Measurements from ENCODE around the gene SLC4A2.

The SLC4A2 gene

DNA sequence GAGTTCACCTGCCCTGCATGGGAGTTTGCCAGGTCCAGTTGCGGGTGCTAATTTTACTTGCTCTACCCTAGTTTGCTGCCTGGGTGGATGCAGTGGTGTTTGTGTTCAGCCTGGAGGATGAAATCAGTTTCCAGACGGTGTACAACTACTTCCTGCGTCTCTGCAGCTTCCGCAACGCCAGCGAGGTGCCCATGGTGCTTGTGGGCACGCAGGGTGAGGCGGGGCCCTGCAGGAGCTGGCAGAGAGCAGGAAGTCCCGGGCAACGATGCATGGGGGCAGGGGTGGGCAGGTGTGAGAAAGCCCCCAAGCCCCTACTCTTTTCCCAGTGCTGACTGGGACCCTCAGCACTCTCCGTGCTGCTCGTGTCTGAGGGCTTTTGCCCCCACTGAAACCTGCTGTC, 58.2 kb downstream of the SLC4A2 start:
- DNase-seq, result peak; percentile 20

DNA sequence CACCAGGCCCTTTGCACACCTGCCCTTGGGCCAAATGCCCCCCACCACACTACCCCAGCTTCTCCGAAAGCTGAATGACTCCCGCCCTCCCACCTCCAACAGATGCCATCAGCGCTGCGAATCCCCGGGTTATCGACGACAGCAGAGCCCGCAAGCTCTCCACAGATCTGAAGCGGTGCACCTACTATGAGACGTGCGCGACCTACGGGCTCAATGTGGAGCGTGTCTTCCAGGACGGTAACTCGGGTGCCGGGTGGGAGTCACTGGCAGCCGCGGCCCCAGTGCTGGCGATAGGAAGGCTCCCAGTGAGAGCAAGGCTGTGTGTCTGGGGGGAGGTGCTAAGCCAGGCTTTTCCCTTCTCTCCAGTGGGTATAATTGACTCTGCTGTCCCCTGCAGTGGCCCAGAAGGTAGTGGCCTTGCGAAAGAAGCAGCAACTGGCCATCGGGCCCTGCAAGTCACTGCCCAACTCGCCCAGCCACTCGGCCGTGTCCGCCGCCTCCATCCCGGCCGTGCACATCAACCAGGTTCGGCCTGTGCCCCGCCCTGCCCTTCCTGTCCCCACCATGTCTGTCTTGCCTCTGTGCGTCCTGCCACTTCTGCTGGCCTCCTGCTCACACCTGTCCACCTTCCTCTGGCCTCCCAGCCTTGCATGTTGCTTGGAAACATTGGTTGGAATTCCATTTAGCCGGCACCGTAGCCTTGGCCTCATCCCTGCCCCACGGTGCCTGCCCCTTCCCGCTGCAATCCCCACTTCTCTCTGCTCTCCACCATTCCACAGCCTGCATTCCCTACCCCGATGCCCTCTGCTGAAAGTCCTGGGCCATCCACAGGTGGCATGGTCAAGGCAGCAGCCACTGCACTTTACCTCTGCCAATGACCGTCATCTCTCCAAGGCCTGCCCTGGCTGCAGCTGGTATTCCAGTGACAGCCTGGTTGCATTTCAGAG, 59.0 kb downstream of the SLC4A2 start:
- DNase-seq, result no peak

DNA sequence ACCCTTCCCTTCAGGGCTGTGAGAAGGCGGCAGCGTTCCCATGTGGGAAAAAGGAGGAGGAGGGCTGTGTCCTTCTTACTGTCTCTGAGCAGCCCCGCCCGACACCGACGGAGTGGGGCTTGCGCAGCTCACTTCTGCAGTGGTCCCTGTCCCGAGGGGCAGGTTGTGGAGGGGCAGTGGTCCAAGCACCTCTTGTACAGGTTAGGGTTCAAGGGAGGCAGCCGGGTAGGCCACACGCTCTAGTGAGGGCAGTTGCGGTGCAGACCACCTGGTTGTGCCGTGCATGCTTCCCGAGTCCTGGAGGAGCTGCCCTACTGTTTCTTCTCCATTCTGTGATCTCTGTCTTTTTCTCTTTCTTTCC, 59.6 kb downstream of the SLC4A2 start:
- no peak for DNase-seq

DNA sequence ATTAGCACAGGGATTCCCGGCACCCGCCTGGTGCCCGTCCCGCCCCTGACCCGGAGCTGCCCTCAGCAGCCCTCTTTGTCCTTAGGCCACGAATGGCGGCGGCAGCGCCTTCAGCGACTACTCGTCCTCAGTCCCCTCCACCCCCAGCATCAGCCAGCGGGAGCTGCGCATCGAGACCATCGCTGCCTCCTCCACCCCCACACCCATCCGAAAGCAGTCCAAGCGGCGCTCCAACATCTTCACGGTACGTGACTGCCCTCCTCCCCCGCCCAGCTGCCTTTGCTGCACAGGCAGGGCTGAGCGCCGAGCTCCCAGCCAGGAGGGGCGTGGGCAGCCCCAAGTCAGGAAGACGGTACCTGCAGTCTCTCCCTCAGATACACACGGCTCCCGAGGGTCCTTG, 60.5 kb downstream of the SLC4A2 start:
- DNase-seq, result no peak

DNA sequence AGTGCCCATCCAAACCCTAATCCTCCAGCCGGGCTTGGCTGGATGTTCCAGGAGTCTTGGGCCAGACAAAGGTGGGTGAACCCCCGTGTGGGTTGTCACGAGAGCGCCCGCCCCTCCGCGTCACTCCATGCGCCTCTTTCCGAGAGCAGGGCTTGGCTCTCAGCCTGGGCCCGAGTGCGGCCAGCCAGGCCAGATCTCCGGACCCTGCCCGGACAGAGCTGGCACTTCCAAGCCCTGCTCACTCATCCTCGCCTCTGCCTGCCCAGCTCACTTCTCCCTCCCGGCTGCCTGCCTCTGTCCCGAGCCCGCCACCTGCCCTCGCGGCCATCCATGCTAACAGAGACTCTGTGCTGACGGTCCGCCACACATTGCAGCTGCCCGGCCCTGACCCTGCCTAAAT, 61.5 kb downstream of the SLC4A2 start:
- DNase-seq, result no peak

DNA sequence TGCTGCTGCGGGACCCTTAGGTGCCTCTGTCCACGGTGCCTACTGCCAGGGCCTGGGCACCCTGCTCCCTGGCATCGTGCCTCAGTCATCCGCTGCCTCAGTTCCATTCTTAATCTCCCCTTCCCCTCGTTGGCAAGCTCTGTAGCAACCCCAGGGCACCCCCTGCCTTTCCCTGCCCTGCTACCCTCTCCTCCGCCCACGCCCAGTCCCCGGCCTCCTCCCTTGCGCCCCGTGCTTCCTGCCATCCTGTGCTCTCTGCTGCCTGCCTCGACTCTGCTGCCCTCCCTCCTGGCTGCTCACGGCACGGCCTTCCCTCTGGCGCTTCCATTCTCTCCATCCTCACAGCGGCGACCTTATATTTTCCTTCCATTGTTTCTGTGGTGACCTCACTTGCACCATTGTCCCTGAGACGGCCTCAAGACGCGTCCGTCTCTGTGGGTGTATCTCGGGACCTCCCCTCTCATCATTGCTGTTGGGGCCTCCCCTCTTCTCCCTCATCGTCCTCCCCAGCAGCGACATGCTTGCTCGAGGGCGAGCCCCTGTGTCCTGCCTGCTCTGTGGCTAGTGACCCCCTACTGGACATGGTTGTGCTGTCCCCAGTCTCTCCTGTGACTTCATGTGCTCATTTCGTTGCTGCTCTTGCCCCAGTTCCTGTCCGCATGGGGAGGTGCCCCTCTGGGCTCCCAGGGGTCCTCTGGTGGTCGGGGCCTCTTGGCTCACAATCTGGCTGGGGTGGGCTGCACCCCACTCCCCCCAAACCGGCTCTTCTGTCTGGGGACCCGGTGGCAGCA, 62.2 kb downstream of the SLC4A2 start:
- DNase-seq, result no peak

DNA sequence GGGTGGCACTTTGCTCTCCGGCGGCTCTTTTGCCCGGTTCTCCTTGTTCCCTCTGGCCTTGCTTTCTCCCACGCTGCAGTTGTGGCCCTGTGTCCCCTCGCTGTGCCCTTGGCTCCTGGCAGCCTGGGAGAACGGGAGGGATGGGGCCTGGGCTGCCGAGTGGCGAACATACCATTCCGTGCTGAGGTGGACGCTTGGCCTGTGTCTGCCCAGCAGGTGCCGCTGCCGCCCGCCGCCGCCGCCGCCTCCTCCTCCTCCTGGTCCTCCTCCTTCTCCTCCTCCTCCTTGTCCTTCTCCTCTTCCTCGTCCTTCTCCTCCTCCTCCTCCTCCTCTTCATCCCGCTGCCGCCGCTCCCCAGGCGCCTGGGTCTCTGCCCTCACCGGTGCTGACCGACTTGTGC, 62.9 kb downstream of the SLC4A2 start:
- DNase-seq, result no peak

DNA sequence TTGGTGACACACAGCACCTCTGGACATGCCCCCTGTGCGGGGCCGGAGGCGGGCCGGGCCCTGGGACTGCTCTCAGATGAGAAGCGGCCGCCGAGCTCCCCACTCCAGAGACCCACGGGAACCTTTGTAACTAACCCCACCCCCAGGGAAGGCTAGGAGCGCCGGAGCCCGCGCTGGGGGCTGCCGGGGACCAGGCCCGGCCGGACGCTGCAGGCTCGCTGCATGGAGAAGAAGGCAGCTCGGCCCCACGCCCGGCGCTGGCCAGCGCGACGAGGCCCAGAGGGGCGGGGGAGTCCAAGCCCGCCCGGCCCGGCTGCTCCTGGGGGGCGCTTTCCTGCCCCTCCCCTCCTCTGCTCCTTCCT, 63.4 kb downstream of the SLC4A2 start:
- no peak for DNase-seq

DNA sequence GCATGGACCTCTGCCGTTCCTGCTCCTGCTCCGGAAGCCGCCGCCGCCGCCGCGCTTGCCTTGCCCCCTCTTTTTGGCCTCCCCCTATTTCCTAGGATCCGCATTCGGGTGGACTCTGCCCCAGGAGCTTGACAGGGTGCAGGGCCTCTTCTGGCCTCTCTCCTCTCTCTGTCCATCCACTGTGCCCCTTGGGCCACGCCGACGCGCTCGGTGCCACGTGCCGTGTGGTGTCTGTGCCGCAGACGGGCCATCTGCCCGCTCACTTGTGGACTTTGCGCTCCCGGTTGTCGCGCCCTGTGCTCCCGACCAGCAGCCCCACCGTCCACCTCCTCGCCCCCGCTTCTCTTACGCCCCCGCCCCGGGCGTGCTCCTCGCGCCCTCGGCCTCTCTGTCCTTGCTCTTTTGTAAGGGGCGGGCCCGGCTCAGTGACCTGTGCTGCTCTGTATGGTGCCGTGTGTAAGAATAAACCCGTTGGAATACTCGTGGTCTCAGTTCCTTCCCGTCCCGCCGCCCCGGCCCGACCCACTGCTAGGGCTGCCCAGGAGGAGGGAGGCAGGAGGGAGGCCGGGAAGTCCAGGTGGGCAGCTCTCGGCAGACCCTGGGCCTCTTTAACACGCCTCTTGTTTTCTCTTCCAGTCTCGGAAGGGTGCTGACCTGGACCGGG, 63.9 kb downstream of the SLC4A2 start:
- no peak for DNase-seq

DNA sequence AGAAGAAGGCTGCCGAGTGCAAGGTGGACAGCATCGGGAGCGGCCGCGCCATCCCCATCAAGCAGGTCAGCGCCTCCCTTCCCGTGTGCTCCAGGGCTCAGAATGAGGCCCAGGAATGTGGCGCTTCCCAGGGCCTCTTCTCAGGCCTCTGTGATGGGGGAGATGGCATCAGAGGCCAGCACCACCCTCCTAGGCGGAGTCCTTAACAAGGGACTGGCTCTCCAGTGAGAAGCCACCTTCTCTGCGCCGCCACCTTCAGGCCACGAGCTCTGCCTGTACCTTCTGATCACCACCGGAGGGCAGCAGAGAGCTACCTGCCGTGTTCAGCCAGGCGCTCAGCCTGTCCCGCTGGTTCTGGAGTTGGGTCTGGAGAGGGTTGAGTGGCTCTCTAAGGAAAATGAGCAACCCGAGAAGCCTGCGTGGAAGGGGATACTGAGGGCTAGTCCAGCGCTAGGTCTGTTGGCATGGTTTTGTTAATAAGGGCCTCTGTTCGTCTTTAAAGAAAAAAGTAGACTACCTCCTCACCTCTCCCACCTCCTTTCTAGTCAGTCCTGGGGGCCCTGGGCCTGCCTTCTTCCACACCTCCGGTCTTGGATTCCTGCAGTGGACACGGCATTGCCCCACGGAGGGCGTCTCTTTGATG, 64.6 kb downstream of the SLC4A2 start:
- DNase-seq, result peak; percentile 87

DNA sequence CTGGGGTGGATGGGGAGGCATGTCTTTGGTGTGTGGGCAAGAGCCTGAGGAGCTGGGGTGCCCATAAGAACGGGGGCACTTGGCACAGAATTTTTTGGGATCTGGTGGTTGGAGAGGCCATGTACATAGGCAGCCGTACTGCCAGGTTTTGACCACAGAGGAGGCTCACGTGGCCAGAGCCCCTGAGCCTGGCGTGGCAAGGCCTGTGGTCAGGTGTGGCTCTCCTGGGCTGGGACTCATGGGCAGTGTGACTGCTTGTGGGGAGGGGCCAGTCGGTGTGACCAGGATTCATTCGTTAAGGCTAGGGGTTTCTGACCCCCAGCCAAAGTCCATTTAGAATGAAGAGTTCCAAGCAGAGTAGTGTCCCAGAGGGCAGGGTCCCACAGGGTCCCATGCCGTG, 65.1 kb downstream of the SLC4A2 start:
- no peak for DNase-seq

DNA sequence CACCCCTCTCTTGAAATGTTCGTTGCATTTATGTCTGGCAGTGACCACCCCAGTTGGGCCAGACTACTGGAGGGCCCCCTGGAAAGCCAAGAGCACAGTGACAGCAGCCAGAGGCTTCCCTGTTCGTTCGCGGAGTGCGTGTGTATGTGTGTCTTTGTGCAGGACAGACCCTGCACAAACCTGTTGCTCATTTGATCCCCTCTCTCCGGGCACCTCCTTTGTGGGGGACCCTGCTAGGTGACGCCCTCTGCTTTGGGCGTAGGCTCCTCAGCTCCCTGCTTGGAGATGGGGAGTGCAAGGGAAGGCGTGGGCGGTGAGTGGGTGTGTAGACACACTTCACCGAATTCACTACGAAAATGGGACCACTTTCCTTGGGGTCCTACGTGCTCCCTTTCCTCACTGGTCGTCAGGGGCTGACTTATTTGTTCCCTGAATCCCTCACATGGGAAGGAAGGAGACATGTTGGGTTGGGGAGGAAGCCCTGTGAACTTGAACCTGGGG, 65.6 kb downstream of the SLC4A2 start:
- no peak for DNase-seq

DNA sequence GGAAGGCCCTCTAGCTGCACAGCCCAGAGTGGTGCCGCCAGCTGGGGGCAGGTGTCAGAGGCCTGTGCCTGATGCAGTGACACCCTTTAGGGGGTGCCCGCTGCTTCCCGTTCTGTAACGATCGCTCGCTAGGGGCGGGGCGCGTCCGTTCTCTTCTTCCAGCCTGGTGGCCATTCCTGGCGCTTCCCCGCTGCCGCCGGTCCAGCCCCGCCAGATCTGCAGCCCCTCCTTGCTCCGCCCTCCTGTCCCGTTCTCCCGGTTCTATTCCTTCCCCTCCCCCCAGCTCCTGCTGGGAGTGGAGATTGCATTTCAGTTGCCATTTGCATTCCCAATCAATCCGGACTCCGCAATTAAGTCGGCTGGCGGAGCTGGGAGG, 66.1 kb downstream of the SLC4A2 start:
- no peak for DNase-seq

DNA sequence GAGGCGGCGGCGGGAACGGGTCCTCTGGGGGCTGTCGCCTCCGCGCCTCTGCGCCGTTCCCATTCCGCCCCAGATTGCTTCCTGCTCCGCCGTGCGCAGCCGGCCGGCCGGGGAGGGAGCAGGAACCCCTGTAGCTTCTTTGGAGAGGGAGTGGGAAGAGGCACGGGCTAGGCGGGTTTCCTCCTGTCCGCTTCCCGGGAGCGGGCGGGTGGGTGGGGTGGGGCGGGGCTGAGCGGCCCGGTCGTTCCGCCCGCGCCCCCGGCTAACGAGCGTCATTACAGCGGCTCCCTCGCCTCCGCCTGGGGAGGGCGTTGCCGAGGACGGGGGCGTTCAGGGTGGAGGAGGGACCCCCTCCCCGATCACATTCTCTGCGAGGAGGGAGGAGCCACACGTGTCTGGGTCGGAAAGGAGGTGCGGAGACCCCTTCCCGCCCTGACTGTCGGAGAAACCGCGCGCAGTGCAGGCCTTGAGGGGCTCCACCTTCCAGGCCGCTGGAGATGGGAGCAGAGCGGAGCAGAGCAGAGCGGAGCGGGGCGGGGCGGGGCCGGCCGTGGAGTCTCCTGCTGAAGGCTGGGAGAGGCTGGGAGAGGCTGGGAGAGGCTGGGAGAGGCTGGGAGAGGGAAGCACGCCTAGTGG, 66.6 kb downstream of the SLC4A2 start:
- DNase-seq, result no peak
